Colon (tissue), 2 donors: ENCODE data around the gene CDK12.

Experiments used
- FAIRE-seq: peaks from 2 replicates; lab custom pipeline; 2012; peaks lifted over from hg19 to GRCh38; lab: Jason Lieb, UNC
- donor health status: control.
- donor health status: control.

Gene CDK12

DNA sequence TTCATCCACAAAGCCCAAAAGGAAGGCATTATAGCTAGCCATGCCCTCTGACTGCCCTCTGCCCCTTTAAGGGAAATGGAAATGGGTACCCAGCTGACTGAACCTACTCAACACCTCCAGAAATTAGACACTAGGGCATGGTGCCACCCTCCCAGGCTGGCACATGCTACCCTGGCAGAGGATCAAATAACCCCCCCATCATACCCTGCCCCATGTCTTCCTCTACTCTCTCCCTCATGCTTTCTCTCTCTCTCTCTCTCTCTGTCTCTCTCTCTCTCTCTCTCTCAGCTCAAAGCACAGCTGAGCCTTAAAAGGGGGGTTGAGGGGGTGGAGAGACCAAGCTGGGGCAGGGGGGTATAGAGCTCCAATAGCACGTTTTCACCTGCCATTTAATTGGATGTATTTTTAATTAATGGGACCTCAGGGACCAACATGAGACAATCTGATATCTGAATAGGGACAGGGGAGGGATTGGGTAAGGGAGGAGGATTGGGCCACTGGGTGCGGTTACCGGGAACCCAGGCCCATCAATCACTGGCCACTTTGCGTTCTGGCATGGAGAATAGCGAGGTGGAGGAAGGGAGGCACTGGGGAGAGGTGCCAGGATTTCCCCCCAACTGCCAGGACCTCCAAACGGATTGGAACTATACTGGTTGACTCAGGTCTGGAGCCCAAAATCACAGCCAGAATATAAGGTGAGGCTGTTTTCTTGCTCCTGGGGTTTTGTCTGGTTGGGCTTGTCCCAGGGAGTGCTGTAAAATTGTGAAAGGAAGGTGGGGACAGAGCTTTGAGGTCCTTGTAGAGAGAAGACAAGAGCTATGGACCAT is 88.7 kb downstream of the CDK12 start:
- FAIRE-seq, result no peak

DNA sequence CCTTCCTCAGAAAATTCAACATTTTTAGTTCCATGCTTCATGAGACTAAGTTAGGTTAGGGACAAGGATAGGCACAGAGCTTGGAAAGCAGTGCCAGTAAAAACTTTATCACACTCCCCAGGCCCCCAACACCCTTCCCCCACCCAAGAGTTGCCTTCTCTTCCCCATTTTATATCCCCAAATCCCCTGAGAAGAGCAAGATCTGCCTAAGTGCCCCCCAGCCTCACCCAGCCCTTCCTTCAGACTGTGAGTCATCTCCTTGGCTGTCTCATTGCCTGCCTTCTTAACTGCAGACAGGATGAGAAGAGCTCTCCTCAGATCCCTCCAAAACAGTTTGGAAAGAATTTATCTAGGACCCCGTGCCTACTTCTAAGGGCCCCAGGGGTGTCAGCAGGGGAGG is 90.6 kb downstream of the CDK12 start:
- no peak for FAIRE-seq

DNA sequence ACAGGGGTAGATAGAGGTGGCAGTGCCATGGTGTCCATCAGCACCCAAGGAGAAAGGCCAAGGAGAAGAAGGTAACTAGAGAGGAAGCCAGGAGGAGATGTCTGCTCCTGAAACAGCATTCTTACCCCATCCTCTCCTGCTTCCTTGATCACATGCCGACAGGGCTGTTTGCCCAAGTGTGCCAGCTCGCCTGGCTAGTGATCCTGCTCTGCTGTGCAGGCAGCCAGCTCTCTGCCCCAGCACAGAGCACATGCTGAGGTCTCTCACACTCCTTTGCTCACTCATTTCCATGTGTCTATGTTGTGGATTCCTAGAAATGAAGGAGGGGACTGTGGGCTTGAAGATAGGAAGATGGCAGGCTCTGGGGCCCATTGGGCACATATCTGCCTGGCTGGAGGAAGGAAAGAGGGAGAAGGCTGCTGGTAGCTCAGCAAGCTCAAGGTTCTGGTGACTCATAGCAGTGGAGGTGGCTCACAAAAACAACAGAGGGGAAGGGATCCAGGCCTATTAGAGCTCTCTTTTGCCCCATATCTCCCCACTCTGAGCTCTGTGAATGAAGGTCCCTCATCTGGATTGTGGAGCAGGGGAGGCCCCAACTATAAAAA is 92.2 kb downstream of the CDK12 start:
- FAIRE-seq, result no peak

DNA sequence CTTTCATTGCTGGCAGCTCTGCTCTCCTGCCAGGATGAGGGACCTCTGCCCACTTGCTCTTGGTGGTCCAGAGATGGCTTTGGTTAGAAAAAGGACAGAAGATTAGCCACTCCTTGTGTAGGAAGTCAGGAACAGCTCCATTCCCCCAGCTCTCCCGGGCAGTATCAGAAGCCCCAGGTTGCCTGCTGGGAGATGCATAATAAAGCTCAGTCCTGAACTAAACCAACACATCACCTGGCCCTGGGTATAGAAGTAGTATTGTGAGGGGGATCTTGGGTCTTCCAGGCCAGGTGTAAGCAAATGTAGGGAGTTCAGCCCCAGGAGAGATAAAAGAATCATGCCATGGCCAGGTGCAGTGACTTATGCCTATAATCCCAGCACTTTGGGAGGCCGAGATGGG is 94.1 kb downstream of the CDK12 start:
- no peak for FAIRE-seq

- FAIRE-seq, result no peak
Observed at GRCh38 chr17:39556423-39556822, 95.1 kb downstream of the CDK12 start.

GRCh38 chr17:39562395-39562794 is 101.1 kb downstream of the CDK12 start:
- FAIRE-seq, result no peak

DNA sequence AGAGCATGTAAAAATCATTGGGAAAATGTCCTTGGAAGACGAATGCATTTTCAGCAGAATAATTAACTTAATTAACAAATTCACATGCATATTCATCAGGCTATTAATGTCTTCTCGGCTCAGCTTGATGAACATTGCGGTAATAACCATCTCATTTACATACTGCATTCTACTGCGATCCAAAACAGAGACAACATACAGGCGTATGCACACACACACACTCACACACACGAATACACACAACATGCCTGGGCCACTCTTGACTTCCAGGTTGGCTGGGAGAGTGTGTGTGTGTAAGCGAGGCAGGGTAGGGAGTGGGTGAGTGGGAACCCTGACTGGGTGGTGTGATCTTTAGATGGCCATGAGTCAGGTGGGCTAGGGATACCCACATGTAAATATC is 101.7 kb downstream of the CDK12 start:
- no peak for FAIRE-seq

- no peak for FAIRE-seq
Observed at GRCh38 chr17:39563476-39563875, 102.2 kb downstream of the CDK12 start.

DNA sequence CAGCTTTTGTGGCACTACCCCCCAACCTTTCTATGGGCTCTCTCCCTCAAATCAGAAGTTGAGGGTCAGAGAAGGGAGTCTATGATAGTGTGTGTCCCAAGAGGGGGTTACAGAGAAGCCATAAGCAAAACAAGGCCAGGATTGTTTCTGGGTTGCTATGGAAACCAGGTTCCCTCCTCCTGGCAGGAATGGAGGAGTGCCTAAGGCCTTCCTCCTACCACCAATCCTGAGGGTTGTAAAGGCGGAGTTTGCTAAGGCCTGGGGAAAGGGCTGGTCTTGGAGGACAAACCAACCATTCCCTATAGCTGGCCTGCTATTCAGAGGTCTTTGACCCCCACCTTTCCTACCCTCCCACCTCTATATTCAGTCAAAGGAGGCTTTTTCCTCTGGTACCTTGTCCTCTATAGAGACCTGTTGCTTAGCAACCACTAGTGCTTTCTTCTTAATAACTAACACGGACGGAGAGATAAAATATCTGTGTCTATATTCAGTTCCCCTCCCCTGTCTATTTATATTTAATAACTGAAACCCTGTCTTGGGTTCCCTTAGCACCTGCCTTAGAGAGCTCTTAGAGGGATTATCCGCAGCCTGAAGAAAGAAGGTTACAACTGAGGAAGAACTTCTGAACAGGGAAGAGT is 103.0 kb downstream of the CDK12 start:
- FAIRE-seq, result no peak

DNA sequence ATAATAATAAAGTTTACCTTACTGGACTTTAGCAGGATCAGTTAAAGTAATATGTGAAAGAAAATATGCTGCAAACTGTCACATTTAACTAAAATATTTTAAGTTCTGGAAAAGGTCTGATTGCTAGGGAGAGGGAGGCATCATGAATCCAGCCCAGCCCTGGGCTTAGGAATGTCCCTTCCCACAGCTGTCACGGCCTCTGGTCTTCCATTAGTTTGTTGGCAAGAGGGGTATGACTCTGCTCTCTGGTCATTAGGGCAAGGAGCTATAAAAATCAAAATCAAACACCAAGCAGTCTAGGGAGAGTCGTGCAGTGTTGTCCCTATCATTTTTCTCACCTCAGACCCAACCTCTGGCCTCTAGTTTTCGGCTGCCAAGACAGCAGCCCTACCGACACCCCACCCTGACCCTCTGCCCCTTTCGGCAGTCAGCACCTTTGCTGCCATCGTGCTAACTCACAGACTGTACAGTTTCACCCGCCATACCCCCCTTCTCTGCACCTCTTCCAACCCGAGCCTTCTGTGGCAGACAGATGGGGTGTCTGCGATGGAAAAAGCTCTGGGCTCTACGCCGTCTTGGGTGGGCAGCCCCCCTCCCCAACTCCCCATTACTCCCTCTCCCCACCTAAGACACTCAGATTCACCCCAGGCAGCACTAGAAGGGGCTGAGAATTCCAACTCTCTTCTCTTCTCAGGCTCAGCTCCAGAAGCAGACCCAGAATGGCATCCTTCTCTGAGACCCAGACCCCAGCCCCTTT is 105.0 kb downstream of the CDK12 start:
- no peak for FAIRE-seq

GRCh38 chr17:39568702-39569101 is 107.4 kb downstream of the CDK12 start:
- no peak for FAIRE-seq

- no peak for FAIRE-seq
Observed at GRCh38 chr17:39569126-39569525, 107.8 kb downstream of the CDK12 start.

DNA sequence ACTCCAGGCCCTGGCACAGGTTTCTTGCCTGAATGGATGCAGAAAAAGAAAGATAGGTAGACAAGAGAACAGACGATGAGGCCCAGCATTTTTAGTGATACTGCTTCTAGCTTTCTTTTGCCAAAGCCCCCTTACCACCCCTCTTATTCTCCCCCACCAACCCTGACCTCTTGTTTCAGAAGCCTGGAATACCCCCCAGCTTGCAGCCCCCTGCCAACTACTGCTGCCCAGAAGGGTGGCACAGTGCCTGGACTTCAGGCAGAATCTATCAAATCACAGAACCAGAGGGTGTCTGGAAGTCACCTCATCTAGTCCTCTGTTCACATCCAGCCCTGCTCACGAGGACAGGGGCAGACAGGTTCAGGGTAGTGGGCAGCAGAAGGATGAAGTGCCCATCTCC is 110.8 kb downstream of the CDK12 start:
- FAIRE-seq, result no peak

GRCh38 chr17:39573447-39574298 is 112.4 kb downstream of the CDK12 start:
- no peak for FAIRE-seq

GRCh38 chr17:39576187-39576586 is 114.9 kb downstream of the CDK12 start:
- FAIRE-seq, result no peak

GRCh38 chr17:39578272-39578671 is 117.0 kb downstream of the CDK12 start:
- FAIRE-seq, result no peak

DNA sequence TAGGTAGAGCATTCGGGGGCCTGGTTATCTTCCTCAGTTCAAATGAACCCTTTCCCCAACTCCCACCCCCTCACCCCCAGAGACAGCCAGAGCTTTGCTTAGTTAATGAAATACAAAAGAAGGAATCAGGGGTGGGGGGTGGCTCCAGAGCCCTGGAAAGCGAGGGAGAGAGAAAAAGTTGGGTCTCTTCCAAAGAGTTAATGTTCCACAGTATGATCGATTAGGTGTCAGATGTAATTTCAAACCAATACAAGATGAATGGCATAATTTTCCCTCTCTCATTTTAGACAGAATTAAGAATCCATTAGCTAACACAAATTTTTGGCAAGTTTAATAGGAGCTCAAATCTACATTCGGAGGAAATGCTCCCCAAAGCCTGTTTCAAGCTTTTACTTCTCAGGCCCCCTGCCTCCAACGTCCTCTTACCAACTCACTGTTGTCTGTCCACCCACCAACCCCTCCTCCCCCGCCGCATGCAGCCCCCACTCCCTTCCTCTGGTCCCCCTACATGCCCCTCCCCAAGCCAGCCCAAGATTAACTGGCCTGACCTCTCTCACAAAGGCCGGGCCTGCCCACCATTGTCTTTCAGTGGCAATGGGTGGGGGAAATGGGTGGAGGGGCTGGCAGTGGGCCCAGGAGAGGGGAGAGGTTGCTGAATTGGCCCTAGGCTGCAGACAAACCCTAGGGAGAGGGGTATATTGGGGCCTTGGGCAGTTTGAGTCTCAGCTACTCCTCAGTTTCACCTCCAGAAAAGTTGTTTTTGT is 118.2 kb downstream of the CDK12 start:
- FAIRE-seq, result no peak

DNA sequence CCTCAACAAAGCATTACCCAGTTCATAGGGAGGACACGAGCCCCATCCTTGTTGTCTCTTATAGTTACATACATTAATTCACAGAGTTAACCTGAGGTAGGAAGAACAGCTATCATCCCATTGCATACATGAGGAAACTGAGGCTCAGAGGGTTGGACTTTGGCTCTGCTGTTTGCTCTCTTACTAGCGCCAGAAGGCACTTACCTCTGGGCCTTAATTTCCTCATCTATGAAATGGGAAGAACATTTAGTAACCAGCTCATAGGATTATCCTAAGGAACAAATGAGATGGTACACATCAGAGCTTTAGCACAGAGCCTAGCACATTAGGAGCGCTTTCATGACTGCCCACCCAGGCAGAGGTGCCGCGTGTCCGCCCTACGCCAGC is 118.8 kb downstream of the CDK12 start:
- FAIRE-seq, result no peak

DNA sequence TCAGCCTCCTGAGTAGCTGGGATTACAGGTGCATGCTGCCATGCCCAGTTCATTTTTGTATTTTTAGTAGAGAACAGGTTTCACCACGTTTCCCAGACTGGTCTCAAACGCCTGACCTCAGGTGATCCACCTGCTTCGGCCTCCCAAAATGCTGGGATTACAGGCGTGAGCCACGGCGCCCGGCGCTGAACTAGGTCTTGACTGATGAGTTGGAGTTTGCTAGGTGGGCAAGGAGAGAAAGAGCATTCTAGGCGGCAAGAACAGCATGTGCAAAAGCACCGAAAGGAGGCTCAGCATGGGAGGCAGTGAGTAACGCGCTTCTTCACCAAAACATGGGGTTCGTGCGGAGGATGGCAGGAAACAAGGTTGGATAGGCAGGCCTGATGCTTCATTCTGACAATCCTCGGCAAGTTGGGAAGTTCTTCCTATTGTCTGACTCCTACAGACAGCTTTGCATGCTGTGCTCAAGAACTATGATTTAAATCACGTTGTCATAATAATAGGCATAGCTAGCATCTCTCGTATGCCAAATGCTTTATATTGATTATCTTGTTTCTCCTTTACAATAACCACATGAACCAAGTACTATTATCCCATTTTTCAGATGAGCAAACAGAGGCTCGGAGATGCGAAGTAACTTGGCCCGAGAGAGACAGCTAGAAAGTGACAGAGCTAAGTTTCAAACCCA is 119.9 kb downstream of the CDK12 start:
- FAIRE-seq, result no peak

- no peak for FAIRE-seq
Observed at GRCh38 chr17:39581759-39582085, 120.4 kb downstream of the CDK12 start.

DNA sequence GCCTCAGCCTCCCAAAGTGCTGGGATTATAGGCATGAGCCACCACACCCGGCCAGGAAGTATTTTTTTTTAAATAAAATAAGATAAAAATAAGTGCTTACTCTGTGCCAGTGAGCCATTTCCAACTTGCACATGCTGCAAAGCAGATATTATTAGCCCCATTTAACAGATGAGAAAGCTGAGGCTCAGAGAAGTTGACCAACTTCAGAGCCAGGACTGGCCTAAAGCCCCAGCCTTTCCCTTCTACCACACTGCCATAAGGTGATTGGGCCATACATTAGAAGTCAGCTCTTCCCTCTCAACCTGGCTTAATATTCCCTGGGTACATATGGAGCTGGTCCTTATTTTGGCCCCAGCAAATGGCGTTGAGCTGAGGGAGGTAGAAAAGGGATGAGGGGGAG is 121.4 kb downstream of the CDK12 start:
- no peak for FAIRE-seq
